IPS-NIHi7 (cell line): ENCODE measurements around the gene IQSEC1.

Experiments
- DNase-seq: peaks from one replicate; pipeline ENCODE4 v3.0.0; 2012; ENCODE audit warnings: mixed read lengths; ENCODE audit errors: extremely low spot score

Gene IQSEC1

GRCh38 chr3:13049400-13049799, 23.8 kb downstream of the IQSEC1 start:
- DNase-seq: no peak

- no peak for DNase-seq
These were observed 25.7 kb downstream of the IQSEC1 start for GRCh38 chr3:13047296-13048165.

- DNase-seq: no peak
These were observed 26.5 kb downstream of the IQSEC1 start for GRCh38 chr3:13046569-13047274.

- DNase-seq: no peak
These were observed 27.2 kb downstream of the IQSEC1 start for GRCh38 chr3:13045904-13046568.

DNA sequence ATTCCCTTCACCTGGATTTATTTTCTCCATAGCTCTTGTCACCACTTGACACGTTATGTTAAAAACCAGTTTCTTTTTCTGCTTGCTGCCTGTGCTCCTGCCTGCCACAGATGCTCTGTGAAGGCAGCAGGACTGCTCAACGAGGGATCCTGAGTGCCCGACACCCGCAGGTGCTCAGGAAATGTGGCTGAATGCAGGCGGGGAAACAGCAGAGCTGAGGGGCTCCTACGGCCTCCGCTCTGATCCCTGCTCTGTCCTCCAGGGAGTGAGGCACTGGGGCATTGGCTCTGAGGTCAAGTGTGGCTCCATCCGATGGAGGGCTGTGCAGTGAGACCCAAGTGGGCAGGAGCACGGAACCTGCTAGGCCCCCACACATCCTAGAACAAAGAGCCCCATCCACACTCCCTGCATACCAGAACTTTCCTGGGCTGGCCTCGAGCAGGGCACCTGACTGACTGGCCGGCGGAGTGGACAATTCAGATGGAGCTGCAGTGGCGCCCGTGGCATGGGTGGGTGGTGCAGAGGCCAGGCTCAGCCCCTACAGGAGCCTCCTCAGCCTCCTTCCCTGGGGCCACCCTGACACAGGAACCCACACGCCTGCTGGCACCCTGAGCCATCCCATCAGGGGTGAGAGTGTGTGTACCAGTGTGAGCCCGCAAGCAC, 27.9 kb downstream of the IQSEC1 start:
- DNase-seq: no peak

- DNase-seq: no peak
These were observed 28.6 kb downstream of the IQSEC1 start for GRCh38 chr3:13044496-13045240.

- DNase-seq: no peak
These were observed 29.6 kb downstream of the IQSEC1 start for GRCh38 chr3:13043656-13044055.

GRCh38 chr3:13042715-13043271, 30.4 kb downstream of the IQSEC1 start:
- DNase-seq: no peak

- DNase-seq: no peak
These were observed 31.0 kb downstream of the IQSEC1 start for GRCh38 chr3:13042127-13042701.

DNA sequence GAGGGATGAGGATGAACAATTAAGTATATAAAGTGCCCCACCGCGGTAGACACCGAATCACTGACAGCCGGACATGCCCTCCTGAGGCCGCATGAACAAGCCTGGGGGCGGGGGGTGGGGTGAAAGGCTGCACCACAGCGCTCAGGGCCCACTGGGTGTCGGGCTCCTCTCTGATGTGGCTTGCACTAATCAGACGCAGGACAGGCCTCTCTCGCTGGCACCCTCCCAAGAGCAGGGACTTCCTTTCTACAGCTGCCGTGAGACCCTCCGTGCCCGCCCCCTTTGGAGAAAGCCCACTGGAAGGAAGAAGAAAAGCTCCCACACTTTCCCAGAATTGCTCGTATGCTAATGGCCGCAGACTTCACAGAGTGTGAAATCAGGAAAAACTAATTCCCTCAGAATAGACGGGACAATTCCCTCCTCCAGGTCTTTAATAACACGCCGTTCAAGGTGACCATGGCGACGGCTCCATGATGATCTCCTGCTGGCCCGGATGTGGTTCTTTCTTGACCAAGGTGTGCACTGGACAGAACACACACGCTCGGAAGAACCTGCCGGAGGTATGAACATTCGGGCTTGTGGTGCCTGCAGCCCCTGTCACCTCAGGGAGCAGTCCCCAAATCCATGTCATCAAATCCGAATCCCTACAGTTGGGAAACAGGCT, 32.0 kb downstream of the IQSEC1 start:
- no peak for DNase-seq

DNA sequence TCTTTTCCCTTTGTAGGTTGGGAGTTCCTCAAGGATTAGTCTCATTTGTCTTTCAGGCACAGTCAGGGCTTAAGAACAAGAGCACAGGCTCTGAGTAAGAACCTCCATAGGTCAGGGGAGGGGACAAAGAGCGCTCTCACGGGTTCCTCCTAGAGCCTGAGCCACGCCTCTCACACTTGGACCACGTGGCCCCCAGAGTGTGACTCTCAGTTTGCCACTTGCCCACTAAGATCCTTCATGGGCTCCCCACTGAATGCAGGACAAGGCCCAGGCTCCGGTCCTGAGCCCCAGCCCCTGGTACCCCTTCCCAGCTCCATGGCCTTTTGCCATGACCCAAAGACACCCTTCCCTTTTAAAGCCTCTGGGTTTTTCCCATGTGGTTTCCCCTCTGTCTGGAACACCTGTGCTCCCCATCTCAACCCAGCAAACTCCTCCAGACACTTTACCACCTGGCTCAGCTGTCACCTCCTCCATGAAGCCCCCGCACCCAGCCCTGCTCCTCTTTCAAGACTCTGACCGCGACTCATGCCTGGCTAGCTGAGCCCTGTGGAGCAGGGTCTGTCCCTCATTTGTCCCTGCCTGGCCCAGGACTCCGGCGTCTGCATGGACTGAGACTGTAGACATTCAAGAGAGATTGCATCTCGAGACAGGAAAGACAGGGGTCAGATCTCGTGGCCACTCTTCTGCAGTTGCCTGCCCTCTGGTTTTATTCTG, 32.7 kb downstream of the IQSEC1 start:
- no peak for DNase-seq

DNA sequence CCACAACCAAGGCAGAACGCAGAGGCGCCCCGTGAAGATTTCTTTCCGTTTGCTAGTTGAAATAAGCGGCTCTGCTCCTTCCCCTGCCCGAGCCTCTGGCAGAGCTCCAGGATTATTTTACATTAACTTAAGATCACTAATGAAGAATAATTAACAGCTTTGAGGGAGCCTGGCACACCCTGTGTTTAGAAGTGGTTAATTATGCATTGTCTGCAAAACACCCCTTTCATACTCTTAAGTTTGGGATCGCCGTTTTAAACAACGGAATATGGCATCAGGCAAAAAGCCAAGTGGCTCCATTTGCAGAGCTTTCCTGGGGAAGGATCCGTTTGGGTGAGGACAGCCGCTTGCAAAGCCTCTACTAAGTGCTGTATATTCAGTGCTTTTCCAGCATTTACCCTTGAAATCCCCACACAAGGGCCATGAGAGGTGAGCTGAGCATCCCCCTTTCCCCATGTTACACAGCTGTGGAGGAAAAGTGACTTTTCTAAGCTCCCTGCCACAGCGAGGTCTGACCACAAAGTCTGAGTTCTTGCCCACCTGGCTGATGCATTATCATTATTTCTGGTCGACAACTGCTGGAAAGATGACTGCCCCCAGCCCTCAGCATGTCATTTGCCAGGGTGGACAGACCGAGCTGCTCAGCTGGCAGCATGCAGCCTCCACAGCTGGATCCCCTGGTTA, 33.9 kb downstream of the IQSEC1 start:
- DNase-seq: no peak

- no peak for DNase-seq
These were observed 35.6 kb downstream of the IQSEC1 start for GRCh38 chr3:13037458-13038117.

DNA sequence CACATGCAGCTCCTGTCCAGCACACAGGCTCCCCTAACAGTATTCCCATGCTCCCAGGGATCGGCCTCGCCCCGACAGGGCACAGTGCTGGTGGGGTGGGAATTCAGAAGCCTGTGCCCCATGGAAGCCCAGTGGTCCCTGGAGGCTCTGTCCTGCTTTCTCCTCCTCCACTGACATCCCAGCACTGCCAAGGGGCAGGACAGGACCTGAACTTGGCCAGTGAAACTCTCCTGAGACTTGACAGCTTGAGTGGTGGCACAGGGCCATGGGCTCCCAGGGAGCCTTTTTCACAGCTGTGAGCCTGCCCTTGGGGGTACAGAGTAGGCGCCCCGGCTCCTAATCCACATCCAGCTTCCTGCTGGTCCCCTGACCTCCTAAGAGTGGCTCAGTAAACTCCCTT, 38.4 kb downstream of the IQSEC1 start:
- no peak for DNase-seq

- no peak for DNase-seq
These were observed 39.0 kb downstream of the IQSEC1 start for GRCh38 chr3:13034109-13034800.

GRCh38 chr3:13032206-13032605, 41.0 kb downstream of the IQSEC1 start:
- no peak for DNase-seq

DNA sequence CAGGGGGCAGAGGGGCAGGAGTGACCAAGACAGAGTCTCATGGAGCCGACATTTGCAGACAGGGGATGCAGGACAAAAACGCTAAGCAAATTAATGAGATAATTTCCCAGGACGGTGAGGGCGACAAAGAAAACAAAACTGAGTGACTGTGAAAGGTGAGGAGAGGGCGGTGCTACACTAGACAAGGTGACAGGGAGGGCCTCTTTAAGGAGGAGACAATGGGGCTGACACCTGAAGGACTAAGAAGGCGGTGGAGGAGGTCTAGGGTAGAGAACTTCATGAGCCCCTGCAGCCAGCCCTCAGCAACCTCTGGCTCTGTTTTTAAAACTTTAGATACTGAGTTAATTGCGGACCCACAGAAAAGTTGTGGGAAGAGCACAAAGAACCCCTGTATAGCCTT, 41.6 kb downstream of the IQSEC1 start:
- no peak for DNase-seq

DNA sequence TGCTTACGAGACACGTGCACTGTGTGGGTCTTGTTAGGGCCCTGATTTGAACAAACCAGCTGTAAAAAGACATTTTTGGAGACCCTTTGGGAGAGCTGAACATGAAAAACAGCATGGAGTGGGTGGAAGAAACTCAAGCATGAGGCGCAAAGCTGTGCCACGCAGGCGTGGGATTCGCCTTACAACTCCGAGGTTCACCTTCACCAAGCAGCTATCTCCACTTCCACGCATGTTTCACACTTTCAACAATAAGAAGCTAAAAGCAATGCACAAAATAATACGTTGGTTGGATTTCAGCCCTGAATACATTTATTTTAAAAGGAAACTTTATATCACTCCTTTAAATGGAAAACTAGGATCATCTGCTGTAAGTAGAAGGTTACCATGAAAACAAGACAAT, 42.5 kb downstream of the IQSEC1 start:
- DNase-seq: no peak
